Testis (tissue), 2 donors: ENCODE results near the gene DNAJC5.

Experiments
- CTCF ChIP-seq, 3 experiments: fragments of 450-650 bp in 2 of 3; fragments of 200-600 bp in 1 of 3; sonication (generic) in 1 of 3; IDR thresholded peaks; one replicate each; pipeline ENCODE4 v1.5.1; 2016 to 2019; ENCODE audit warnings: antibody characterized with exemption in 3 of 3, mild to moderate bottlenecking in 2 of 3, moderate library complexity in 1 of 3
- POLR2A ChIP-seq: fragments of 450-650 bp; IDR thresholded peaks from one replicate; pipeline ENCODE4 v1.6.1; 2017; ENCODE audit warnings: antibody characterized with exemption, mild to moderate bottlenecking, moderate library complexity

GRCh38 chr20:63973160-63973479 lies 78.2 kb downstream of the DNAJC5 start:
- TF ChIP-seq CTCF (IDR thresholded peaks at IDR 0.05) (no peak), POLR2A (no peak)
